Ovary (tissue), 9 donors: ENCODE measurements around the gene GTF2H1. TPM values are rescaled to one million over a fixed set of nuclear protein-coding genes. Genes with fewer than 3 reads are reported as not detected.

Experiments used
- DNase-seq, 5 donors: peaks; one replicate each; pipeline ENCODE4 v3.0.0-alpha.2; 2019 to 2020
- H3K27ac ChIP-seq, 2 donors: fragments of 200-600 bp; one replicate each; pipeline versions ENCODE4 v1.5.1 to v1.8.0; 2019 to 2022
- H3K27me3 ChIP-seq: fragments of 200-600 bp; one replicate; pipeline ENCODE4 v1.8.0; 2022
- H3K36me3 ChIP-seq: fragments of 200-600 bp; sonication (generic); one replicate; pipeline ENCODE4 v1.5.1; 2019
- H3K4me1 ChIP-seq: one replicate; pipeline ENCODE4 v1.8.1; 2013; ENCODE audit warnings: mild to moderate bottlenecking, moderate library complexity; ENCODE audit not compliant: insufficient read depth
- H3K4me3 ChIP-seq: fragments of 200-600 bp; sonication (generic); one replicate; pipeline ENCODE4 v1.5.1; 2017
- H3K9me3 ChIP-seq, 2 donors: fragments of 200-600 bp in 1 of 2; sonication (generic) in 1 of 2; one replicate each; pipeline versions ENCODE4 v1.5.1 to v1.8.1; 2013 to 2019; ENCODE audit warnings: mild to moderate bottlenecking in 1 of 2, moderate library complexity in 1 of 2
- EP300 ChIP-seq: sonication (generic); formaldehyde crosslinking; IDR thresholded peaks from one replicate; pipeline ENCODE4 v1.6.1; 2017; ENCODE audit warnings: antibody characterized with exemption
- POLR2A ChIP-seq: fragments of 450-650 bp; IDR thresholded peaks from one replicate; pipeline ENCODE4 v1.6.1; 2017; ENCODE audit warnings: antibody characterized with exemption, mild to moderate bottlenecking, moderate library complexity
- WGBS, 3 donors: extraction: QIAGEN DNeasy Blood & Tissue Kit in 1 of 3; methylation state at CpG; one replicate each; pipeline versions ENCODE4 v1.1.5 to v1.1.7; 2013 to 2017; 5-methylcytosine and 5-hydroxymethylcytosine counted together
- intact Hi-C, 4 donors: fragments of 100-400 bp; cut with DNase I; formaldehyde crosslinking; loops; one replicate each; pipeline versions ENCODE4 v1.11.0 to v1.15.1; 2022 to 2023
- microRNA-seq, 3 donors: library from miRNA; unstranded; fragments of <30 nt; microRNA quantifications; one replicate each; pipeline versions ENCODE4 to v1.2.0, GENCODE V29; 2019 to 2020
- polyA plus RNA-seq, 2 donors: library from polyadenylated mRNA; stranded (reverse); fragments of 200-250 nt in 1 of 2; fragments of 350-450 nt in 1 of 2; fragmentation: Illumina TruSeq in 1 of 2; extraction: RNeasy Lipid Tissue Mini Kit (QIAGEN cat#74804) in 1 of 2; gene quantifications; one replicate each; pipeline ENCODE4 v1.2.3, GENCODE V29; 2013 to 2014
- small RNA-seq: library from RNA; depleted of rRNA; stranded (forward); fragments of <200 nt; gene quantifications from one replicate; pipeline ENCODE3, GENCODE V24; 2016
- total RNA-seq, 7 donors: library from RNA; depleted of rRNA in 2 of 7; stranded (reverse); fragments of >200 nt in 2 of 7; fragmentation: NEBNext Ultra II Directional in 3 of 7; extraction: Animal tissue kit (Norgen Biotek cat#: 25700) in 3 of 7; gene quantifications; one replicate each; pipeline versions ENCODE4 v1.1.0 to v1.2.4, GENCODE V29; 2016 to 2023
- TF ChIP-seq, protein P1 (sequence below), 3 donors: fragments of 450-650 bp in 2 of 3; fragments of 200-600 bp in 1 of 3; IDR thresholded peaks; one replicate each; pipeline versions ENCODE4 v1.5.1 to v1.8.0; 2016 to 2022; ENCODE audit warnings: antibody characterized with exemption in 3 of 3, mild to moderate bottlenecking in 1 of 3
- donor health status: DM: no; HTN: no; CAD: no; lungs with moderate emphysema.
- donor health status: DM: no; HTN: no; CAD: no.
- donor health status: Bipolar disorder and iron deficiency.
- donor health status: DM: yes; HTN: yes; CAD: no.
- donor health status: DM: no; HTN: no; CAD: no.
- donor health status: DM: yes; HTN: yes; CAD: no.

The GTF2H1 gene
- total and polyA plus RNA-seq, 9 donors: 23.9 to 48.3 (median 38.3) TPM

DNA sequence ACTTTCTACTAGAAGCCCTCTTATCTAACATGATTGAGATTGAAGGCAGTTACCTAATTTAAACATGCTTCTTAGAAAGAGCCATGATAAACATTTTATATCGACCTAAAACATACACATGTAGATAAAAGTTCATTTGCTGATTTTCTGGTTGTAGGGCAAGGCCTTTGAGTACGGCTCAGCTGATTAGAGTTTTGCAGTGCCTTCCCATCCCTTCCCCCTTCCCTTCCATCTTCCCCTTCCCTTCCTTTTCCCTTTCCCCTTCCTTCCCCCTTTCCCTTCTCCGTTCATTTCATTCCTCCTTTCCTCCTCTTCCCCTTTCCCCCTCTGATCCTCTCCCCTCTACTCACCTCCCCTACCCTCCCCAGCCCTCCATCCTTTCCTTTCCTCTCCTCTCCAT, 94.1 kb downstream of the GTF2H1 start:
- no peaks in the 10 kb centered on the region for H3K4me1 ChIP-seq
- TF ChIP-seq EP300: no peak
- no peak for TF ChIP-seq POLR2A
- TF ChIP-seq, protein P1, sequence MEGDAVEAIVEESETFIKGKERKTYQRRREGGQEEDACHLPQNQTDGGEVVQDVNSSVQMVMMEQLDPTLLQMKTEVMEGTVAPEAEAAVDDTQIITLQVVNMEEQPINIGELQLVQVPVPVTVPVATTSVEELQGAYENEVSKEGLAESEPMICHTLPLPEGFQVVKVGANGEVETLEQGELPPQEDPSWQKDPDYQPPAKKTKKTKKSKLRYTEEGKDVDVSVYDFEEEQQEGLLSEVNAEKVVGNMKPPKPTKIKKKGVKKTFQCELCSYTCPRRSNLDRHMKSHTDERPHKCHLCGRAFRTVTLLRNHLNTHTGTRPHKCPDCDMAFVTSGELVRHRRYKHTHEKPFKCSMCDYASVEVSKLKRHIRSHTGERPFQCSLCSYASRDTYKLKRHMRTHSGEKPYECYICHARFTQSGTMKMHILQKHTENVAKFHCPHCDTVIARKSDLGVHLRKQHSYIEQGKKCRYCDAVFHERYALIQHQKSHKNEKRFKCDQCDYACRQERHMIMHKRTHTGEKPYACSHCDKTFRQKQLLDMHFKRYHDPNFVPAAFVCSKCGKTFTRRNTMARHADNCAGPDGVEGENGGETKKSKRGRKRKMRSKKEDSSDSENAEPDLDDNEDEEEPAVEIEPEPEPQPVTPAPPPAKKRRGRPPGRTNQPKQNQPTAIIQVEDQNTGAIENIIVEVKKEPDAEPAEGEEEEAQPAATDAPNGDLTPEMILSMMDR (IDR thresholded peaks at IDR 0.05): no peak
- no peak for DNase-seq
- H3K27ac ChIP-seq: no peak overlapping the region
- intact Hi-C loops: no loop called here
- no peak overlapping the region for H3K4me3 ChIP-seq
- H3K27me3 ChIP-seq: no peaks in the 10 kb centered on the region
- H3K36me3 ChIP-seq: no peaks in the 10 kb centered on the region
- 78 to 87% (median 83%) methylated on average over 3 of the region's 3 CpGs for WGBS, 3 donors
- no peaks in the 10 kb centered on the region for H3K9me3 ChIP-seq

Small RNA genes lying within 50 kb of the gene (microRNA-seq; reads per million reads assigned to microRNA genes)
- 0 to 0.63 (median 0) reads per million in 3 donors for gene MIR3159

Small RNA genes lying within 50 kb of the gene (small RNA-seq; reads per million reads assigned to genes)
- gene MIR3159: 0.25 reads per million

Other genes with a start within 250 kb of the GTF2H1 start
- 10 to 100 TPM in 5 of 7 donors, 1 to 10 TPM in 2; 5.7 to 15.0 (median 12.6) TPM for gene SAAL1, start 216.5 kb upstream of the GTF2H1 start, total RNA-seq
- 10 to 100 TPM; 12.0 to 14.6 TPM for gene SAAL1, start 216.5 kb upstream of the GTF2H1 start, polyA plus RNA-seq
- gene MRGPRX3, start 190.0 kb upstream of the GTF2H1 start, total RNA-seq: under 1 TPM in 1 of 7 donors, not detected in 6; 0.15 TPM
- not detected for gene MRGPRX3, start 190.0 kb upstream of the GTF2H1 start, polyA plus RNA-seq
- gene MRGPRX4, start 149.7 kb upstream of the GTF2H1 start, total RNA-seq: not detected
- not detected for gene MRGPRX4, start 149.7 kb upstream of the GTF2H1 start, polyA plus RNA-seq
- under 1 TPM in 1 of 7 donors, not detected in 6; 0.57 TPM for gene SAA4, start 85.8 kb upstream of the GTF2H1 start, total RNA-seq
- not detected for gene SAA4, start 85.8 kb upstream of the GTF2H1 start, polyA plus RNA-seq
- gene SAA2, start 73.9 kb upstream of the GTF2H1 start, total RNA-seq: 10 to 100 TPM in 1 of 7 donors, 1 to 10 TPM in 2, under 1 TPM in 1, not detected in 3; 0.95 to 14.7 (median 2.3) TPM
- gene SAA2, start 73.9 kb upstream of the GTF2H1 start, polyA plus RNA-seq: under 1 TPM in 1 of 2 donors, not detected in 1; 0.10 TPM
- 10 to 100 TPM in 2 of 7 donors, 1 to 10 TPM in 4, not detected in 1; 1.1 to 14.4 (median 4.9) TPM for gene SAA1, start 56.3 kb upstream of the GTF2H1 start, total RNA-seq
- gene SAA1, start 56.3 kb upstream of the GTF2H1 start, polyA plus RNA-seq: 1 to 10 TPM; 1.3 to 4.3 TPM
- gene HPS5, start 427 bp upstream of the GTF2H1 start, total RNA-seq: 10 to 100 TPM; 17.5 to 32.7 (median 18.5) TPM
- 10 to 100 TPM; 11.0 to 19.0 TPM for gene HPS5, start 427 bp upstream of the GTF2H1 start, polyA plus RNA-seq
- gene LDHA, start 72.0 kb downstream of the GTF2H1 start, total RNA-seq: 100 to 1,000 TPM; 110 to 398 (median 199) TPM
- gene LDHA, start 72.0 kb downstream of the GTF2H1 start, polyA plus RNA-seq: 100 to 1,000 TPM; 130 to 444 TPM
- 1 to 10 TPM in 2 of 7 donors, not detected in 5; 1.1 TPM for gene LDHC, start 89.8 kb downstream of the GTF2H1 start, total RNA-seq
- gene LDHC, start 89.8 kb downstream of the GTF2H1 start, polyA plus RNA-seq: under 1 TPM in 1 of 2 donors, not detected in 1; 0.96 TPM
- 1 to 10 TPM in 1 of 7 donors, under 1 TPM in 3, not detected in 3; 0.32 to 1.2 (median 0.55) TPM for gene LDHAL6A, start 133.3 kb downstream of the GTF2H1 start, total RNA-seq
- under 1 TPM in 1 of 2 donors, not detected in 1; 0.84 TPM for gene LDHAL6A, start 133.3 kb downstream of the GTF2H1 start, polyA plus RNA-seq
- 100 to 1,000 TPM in 1 of 7 donors, 10 to 100 TPM in 6; 36.2 to 105 (median 45.9) TPM for gene TSG101, start 204.4 kb downstream of the GTF2H1 start, total RNA-seq
- 100 to 1,000 TPM in 1 of 2 donors, 10 to 100 TPM in 1; 52.0 to 129 TPM for gene TSG101, start 204.4 kb downstream of the GTF2H1 start, polyA plus RNA-seq